HG03457 (cell line): ENCODE data around the gene CYP26B1.

ENCODE experiments used
- ATAC-seq: cut with Tn5 transposase; IDR thresholded peaks from one replicate; pipeline ENCODE4 v1.9.1; 2021; ENCODE audit warnings: moderate number of reproducible peaks; ENCODE audit not compliant: unreplicated experiment

Gene CYP26B1

DNA sequence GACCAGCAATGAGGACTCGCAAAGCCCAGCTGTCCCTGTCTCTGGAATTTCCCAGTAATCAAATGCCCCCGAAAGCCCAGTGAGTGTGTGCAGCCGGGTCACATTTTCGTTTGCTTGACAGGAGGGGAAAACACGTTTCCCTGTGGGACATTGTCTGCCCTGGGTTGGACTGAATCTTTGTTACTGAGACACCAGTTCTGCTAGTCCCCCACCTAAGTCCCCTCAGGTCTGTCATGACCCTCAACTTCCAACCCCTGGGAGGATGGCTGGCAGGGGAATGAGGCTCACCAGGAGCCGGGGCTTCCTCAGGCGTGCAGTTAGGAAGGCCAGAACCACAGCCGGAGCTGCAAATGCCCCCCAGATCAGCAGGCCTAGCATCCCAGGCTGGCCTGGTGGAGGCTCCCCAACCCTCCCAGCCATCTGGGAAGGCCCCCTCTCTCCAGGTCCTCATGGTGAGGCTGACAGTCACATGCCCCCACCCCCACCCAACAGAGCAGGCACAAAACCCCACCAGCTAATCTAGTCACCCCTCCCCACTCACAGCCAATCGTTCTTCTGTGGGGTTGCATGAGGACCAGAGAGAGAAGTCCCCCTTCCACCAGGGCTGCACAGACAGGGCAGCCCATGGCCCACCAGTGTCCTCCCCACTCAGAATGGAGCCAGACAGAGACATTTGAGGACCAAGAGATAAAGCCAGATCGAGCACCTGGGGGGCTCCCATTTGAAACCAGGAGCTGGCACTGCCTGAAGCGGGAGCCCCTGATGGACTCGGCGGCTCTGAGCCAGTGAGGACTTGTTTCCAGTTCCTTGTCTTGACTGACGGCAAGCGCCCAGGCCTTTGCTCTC is 33.6 kb downstream of the CYP26B1 start:
- ATAC-seq, result no peak

DNA sequence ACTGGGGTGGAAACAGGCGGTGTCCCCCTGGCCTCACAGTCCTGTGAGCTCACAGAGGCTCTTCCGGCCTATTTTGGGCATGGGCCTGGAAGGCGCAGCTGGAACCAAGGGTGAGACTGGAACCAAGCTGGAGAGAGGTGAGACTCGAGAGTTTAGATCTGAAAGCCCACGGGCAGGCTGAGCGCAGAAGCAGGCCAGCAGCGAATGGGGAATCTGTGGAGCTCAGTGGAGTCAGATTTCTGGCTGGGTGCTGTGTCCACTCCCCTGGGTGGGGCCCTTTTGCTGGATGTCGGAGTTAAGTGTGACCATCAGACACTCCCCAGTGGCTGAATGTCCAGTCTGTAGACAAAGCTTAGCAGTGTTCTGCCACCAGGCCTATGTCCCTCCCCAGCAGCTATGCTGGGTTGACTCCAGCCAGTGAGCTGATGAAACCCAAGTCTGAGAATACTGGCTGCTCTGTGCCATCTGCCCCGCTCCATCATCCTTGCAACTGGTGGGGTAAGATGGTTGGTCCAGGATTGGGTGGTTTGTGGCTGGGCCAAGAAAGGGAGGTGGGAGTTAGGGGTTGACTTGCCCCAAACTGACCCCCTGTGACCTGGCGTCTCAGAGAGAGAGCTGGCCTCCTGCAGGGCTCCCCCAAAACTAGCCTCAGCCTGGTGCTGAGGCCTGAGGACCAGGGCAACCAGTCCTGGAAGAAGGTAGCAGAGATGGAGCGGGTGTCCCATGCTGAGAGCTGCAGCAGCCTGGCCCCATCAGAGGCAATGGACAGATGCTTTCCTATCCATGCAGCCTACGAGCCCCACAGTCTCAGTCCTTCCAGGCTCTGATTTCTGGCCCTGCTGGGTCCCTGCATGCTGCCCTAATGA is 34.4 kb downstream of the CYP26B1 start:
- ATAC-seq, result no peak

DNA sequence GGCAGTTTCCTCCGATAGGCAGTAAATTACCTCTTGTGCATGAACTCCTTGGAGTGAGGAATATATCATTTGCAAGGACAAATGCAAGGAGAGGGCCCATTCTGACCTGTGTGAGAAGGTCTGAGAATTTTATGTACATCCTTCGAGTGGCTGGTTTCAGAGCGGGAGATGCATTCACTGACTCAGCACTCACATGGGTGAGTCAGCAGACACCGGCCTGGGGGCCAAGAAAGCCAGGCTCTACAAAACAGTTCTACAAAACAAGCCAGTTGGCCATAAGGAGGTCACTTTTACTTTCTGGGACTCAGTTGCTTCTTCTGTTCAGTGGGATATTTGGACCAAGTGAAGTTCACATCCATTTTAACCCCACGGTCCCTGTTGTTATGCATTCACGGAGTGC is 35.3 kb downstream of the CYP26B1 start:
- no peak for ATAC-seq

DNA sequence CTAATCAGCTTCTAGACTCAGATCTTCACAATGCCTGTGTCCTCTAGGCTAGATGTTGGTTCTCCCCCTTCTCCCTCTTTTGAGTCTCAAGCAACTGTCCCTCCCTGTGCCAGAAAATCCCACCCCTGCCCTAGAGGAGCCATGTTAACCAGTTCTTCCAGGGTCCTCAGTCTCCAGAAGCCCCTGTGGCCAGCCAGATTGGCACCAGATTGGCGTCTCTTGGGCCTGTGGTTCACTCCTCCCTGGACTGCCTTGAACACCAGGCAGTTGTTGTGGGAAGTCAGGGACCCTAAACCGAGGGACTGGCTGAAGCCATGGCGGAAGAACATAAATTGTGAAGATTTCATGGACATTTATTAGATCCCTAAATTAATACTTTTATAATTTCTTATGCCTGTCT is 36.6 kb downstream of the CYP26B1 start:
- ATAC-seq, result no peak

DNA sequence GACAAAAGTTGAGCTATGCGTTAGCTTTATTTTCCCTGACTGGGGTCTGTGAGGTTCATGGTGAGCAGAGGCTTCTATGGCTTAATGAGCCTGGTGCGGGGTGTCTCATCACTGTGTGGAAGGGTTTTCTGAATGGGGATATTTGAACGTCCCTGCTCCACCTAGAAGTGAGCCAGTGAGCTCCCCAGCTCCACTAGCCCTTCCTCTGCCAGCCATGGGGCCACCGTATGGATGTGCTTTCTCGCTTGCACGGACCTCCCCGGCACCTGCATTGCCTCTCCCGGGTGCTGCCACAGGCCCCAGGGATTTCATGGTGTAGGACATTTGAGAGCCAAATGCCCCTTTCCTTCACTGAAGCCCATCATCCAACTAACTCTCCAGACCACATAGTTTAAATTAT is 37.8 kb downstream of the CYP26B1 start:
- ATAC-seq, result no peak

DNA sequence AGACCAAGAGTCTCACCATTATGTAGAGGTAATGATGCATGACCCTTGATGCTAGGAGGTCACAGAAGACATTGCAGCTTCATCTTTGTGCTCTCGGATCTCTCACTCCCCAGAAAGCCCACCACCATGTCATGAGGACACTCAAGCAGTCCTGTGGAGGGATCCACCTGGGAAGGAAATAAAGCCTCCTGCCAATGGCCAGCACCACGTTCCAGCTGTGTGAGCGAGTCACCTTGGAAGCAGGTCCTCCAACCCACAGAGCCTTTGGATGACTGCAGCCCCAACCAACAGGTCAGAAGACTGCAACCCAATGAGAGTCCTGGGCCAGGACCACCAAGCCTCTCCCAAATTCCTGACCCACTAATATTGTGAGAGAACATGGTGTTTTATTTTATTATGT is 38.4 kb downstream of the CYP26B1 start:
- ATAC-seq, result no peak

DNA sequence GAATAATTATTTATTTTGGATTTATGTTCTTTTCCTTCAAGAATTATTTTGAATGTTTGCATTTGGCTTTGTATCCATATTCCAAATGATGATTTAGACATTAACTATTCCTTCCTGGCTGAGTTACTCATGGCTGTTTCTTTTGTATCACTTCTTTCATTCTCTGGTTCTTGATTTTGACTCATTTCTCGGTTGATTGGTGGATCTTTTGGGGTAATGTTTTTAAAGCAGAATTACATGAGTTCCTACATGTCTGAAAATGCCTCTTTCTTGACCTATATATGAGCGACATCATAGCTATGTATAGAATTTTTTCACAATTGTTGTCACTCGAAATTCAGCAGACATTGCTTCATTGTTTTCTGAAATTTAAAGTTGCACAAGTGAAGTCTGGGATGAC is 39.5 kb downstream of the CYP26B1 start:
- ATAC-seq, result no peak

DNA sequence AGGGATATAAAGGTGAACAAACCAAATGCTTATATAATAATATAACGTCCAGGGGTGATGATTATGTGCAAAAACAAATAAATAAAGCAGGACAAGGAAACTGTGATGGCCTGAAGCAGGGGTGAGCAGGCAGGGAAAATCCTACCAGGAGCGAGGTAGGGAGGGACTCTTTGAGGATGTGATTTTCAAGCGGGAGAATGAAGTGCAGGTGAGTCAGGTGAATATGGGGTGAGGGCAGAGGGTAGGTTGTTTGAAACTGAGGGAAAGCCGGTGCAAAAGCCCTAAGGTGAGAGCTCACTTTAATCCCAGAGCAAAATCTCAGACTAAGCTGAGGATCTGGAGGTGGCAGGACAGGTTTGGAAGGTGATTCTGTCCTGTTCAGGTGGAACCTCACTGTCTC is 40.7 kb downstream of the CYP26B1 start:
- ATAC-seq, result no peak

DNA sequence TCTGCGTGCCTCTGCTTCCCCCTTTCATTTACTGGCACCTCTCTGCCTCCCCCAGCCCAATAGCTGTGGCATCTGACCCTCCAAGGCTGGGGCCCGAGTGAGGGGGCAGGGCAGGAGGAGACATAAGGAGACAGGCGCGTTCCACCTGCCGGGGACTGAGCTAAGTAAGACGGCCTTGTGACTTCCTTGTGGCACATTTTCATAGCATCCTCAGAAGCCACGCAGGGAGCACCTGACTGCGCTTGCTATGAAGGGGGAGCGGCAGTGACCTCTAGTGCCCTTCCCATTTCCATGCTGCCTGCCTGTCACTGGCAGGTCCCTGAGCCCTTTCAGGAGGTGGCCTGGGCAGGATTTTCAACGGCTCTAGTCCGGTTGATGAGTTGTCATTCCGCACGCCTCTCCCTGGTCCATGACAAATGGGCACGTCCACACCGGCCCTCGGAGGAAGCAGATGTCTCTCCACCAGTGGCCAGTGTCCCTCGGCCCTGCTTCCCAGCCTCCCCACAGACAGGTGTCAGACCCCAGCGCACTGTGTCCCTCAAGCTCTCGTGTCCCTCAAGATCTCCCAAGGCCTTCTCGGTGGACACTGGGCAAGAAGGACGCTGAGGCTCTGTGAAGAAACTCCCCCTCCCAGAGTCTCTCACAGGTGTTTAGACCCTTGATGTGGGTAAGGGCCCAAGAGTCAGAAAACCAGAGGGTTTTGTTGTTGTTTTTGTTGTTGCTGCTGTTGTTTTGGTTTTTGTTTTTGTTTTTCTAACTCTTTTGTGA is 42.7 kb downstream of the CYP26B1 start:
- no peak for ATAC-seq

DNA sequence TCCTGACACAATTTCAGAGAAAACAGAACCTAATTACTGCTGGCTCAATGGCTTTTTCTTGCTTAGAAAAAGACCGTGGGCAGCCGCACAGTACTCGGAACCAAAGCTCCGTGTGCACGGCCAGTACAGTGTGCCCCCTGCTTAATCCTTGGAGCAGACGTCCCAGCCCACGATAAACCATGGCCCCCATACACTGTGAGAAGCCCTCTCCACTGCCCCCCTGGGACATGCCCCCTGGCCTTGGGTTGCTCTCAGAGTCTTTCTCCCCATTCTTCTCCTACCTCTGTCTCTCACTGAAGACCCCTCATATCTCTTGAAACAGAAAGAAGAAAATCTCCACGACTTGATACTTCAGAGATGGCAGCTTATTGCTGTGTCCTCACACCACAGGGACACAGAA is 44.0 kb downstream of the CYP26B1 start:
- ATAC-seq, result no peak

DNA sequence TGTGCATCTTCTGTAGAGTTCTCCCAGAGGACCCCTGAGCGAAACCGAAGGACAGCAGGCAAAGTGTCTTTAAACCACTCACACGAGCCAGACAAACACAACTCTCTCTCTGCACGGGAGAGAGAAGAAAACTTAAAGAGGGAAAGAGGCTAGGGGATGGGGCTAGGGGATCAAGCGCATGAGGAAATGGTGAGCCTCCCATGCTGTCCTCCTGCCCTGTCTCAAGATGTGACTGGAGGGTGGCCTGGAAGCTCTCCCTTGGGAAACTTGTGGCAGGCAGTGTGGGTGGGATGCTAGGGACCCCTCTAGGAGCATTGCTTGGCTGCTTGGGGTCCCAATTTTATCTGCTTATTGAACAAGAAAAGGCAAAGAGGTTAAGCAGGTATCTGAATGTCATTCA is 44.5 kb downstream of the CYP26B1 start:
- ATAC-seq, result no peak

DNA sequence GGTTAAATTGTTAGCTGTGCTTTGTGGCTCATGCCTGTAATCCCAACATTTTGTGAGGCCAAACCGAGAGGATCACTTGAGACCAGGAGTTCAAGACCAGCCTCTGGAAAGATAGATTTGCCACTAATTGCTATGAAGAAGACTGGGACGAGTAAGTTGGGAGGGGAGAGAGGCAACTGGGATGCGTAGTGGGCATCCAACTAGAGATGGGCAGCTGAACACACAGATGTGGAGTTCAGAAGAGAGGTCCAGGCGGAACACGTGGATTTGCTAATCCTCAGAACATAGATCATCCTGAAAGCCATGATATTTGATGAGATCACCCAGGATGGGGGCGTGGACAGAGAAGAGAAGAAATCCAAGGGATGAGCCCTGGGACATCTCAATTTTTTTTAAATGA is 48.7 kb downstream of the CYP26B1 start:
- no peak for ATAC-seq

DNA sequence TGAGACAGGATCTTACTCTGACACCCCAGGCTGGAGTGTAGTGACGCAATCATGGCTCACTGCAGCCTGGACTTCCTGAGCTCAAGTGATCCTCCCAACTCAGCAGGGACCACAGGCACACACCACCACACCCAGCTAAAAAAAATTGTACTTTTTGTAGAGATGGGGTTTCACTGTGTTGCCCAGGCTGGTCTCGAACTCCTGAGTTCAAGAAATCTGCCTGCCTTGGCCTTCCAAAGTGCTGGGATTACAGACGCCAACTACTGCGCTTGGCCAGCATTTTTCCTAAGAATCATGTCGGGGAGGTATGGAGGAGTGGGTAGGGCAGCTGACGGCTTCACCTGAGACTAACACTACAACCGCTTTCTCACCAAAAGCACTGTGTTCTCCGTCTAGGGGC is 50.4 kb downstream of the CYP26B1 start:
- no peak for ATAC-seq

DNA sequence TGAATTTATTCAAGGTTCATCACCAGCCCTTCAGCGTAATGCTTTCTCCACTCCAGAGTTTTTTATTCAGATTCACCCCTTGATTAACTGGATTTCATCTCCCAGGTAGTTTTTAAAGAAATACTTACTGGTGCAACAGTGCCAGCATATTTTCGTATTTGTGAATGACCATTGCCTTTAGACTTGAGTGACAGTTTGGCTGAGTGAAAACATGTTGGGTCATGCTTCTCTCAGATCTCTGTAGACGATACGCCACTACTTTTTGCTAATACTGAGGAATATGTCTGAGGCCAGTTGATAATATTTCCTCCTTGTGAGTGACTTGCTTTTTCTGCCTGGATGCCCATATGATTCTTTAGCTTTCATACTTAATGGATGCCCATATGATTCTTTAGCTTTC is 51.5 kb downstream of the CYP26B1 start:
- no peak for ATAC-seq

DNA sequence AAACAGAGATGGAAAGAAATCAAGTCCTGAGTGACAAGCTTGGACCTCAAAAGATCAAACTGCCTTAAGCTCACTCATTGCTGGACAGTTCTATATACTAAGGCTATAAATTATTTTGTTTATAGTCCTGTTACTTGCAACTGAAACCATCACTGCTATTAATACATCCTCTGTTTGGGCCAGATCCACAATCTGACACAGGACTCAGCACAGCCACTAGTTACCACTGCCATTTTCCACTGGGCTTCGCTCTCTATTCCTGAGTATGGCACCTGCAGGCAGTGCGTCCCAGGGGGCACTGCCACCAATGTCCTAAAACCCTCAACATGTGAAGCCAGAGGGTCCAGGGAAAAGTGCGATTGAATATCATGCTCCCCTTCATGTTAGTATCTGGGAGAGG is 52.3 kb downstream of the CYP26B1 start:
- no peak for ATAC-seq

DNA sequence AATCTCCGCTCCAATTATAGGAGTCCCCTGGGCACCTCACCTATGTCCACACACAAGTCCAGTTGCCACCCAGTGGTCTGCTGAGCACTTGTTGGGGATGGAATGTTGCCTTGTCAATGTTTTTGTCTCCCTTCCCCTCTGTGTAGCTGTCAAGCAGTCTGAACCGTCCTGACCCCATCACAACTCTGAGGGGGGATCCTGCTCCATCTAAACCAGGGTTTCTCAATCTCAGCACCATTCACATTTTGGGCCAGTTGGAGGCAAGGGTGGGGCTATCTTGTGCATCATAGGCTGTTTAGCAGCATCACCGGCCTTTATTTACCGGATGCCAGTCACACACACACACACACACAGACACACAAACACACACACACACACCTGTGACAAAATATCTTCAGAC is 53.0 kb downstream of the CYP26B1 start:
- no peak for ATAC-seq

DNA sequence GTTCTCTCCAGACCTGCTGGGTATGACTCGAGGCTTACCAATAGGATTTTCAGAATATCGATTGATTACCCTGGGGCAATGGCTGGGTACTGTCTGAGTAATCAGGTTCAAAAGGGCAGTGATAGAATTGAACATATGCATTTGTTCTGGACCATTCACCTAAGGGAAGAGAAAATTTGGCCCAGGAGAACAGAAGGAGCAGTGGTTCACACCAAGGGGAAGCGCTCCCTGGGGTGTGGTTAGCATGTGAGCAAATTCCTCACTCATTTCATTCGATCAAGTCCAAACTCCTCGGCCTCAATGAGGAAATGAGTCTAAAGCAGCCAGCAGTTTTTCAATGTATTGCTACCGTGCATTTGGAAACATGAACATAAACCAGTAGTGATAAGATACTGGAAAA is 55.6 kb downstream of the CYP26B1 start:
- ATAC-seq, result no peak

DNA sequence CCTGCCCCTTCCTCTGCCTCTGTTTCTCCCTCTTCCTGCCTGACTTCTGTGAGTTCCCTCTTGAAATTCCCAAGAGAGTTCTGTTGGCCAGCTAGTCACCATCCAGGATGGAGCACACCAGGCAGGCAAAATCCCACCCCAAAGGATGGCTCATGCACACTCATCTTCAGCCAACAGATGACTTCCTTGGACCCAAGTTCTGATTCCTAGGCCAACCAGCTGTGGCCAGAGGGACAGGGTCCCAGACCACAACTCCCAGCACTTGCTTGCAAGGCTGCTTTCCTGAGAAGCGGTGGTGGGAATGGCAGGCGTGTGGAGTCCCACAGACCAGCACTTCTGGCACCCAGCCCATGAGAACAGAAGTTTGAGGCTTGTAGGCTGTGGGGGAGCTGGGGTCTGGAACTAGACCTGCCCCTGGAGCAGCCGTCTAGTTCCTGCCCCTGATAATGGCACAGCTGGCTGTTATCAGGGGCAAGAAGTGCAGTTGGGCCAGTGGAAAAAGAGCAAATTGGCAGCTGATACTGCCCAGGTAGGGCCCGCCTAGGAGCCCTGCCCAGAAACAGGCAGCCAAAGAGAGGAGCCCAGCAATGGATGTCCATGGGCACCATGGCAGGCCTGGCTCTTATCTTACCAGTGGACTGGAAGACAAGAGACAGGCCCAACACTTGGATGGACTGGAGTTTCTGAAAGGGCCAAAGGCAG is 56.7 kb downstream of the CYP26B1 start:
- no peak for ATAC-seq

DNA sequence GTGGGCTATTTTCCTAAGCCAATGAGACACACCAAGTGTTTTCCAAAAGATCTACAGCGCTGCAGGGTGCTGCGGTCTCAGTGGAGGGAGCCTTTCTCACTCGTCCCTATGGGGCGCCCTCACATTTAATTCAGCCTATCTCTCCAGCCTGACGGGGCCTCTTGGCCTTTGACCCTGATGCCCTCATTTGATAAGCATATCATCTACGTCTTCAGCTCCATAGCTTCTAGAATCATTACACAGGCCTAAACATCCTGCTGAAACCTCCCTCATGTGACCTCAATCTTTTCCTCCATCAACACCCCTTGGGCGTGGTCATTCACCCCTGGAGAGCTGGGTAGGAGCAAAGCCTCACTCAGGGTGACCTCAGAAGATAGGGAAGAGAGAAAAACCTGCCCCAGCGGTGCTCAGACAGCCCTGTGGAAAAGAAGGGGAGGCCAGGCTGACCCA is 57.4 kb downstream of the CYP26B1 start:
- no peak for ATAC-seq

DNA sequence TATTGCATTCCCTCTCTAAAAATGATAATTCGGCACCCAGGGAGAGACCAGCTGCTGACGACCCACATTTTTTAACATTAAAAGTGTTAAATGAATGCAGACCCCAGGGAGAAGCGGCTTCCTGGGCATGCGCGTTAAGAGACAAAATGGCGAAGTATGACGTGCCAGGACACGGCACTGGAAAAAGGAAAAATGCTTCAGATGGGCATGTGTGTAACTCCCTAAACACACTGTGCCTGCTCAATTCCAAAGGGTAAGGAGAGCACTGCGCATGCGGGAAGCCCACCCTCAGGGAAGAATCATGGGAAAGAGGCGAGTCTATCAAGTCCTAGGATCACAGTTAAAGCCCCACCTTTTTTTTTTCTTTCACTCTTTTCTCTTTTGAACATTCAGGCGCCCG is 58.1 kb downstream of the CYP26B1 start:
- ATAC-seq, result no peak

DNA sequence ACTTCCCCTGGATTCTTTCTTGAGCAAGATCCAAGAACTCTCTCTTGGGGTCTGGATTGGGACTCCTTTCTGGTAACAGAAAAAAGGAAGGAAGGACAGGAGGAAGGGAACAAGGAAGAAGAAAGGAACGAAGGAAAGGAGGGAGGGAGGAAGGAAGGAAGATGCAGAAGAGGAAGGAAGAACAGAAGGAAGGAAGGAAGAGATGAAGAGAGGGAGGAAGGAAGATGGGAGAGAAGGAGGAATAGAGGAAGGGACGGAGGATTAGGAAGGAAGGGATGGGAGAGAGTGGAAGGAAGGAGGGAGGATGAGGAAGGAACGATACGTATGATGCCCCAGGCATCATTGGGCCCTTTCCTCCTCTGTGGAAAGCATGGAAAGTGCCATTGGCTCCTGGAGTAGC is 58.6 kb downstream of the CYP26B1 start:
- ATAC-seq, result no peak
